Endothelial cell (in vitro differentiated cells): ENCODE measurements around the gene MTMR12. TPM values are rescaled to one million over a fixed set of nuclear protein-coding genes. Genes with fewer than 3 reads are reported as not detected.

Experiments used
- DNase-seq: peaks from one replicate; pipeline ENCODE4 v3.0.0; 2021; ENCODE audit warnings: low spot score
- H3K27ac Mint-ChIP-seq: one replicate; pipeline ENCODE4 v1.8.0; 2021; ENCODE audit warnings: mixed read lengths, inconsistent platforms; ENCODE audit not compliant: unreplicated experiment
- H3K27me3 Mint-ChIP-seq: one replicate; pipeline ENCODE4 v1.8.0; 2021; ENCODE audit warnings: mild to moderate bottlenecking, moderate library complexity, mixed read lengths, inconsistent platforms; ENCODE audit not compliant: unreplicated experiment
- H3K36me3 Mint-ChIP-seq: one replicate; pipeline ENCODE4 v1.8.0; 2021; ENCODE audit warnings: mild to moderate bottlenecking, low read depth, mixed read lengths, inconsistent platforms; ENCODE audit not compliant: unreplicated experiment
- H3K4me1 Mint-ChIP-seq: one replicate; pipeline ENCODE4 v1.8.0; 2021; ENCODE audit warnings: mild to moderate bottlenecking, mixed read lengths, inconsistent platforms; ENCODE audit not compliant: unreplicated experiment
- H3K4me3 Mint-ChIP-seq: one replicate; pipeline ENCODE4 v1.8.0; 2021; ENCODE audit warnings: mild to moderate bottlenecking, mixed read lengths, inconsistent platforms; ENCODE audit not compliant: unreplicated experiment
- H3K9me3 Mint-ChIP-seq: one replicate; pipeline ENCODE4 v1.8.0; 2021; ENCODE audit warnings: mixed read lengths, inconsistent platforms; ENCODE audit not compliant: unreplicated experiment
- CTCF ChIP-seq: fragments of 200-600 bp; sonication (generic); IDR thresholded peaks from one replicate; pipeline ENCODE4 v1.5.0; 2021; ENCODE audit warnings: antibody characterized with exemption; ENCODE audit not compliant: unreplicated experiment
- total RNA-seq: library from RNA; stranded (reverse); fragmentation: NEBNext Ultra II Directional; extraction: Animal tissue kit (Norgen Biotek cat#: 25700); gene quantifications from one replicate; pipeline ENCODE4 v1.2.1, GENCODE V29; 2021; ENCODE audit not compliant: unreplicated experiment

Gene MTMR12
- total RNA-seq, 1 donor from 2014 or later, result 39.4 TPM

- Mint-ChIP-seq H3K4me1 (no peaks in the 10 kb centered on the region), H3K36me3 (peaks cover 8% of the 10 kb centered on the region), H3K27ac (no peak overlapping the region), H3K4me3 (no peak overlapping the region), H3K27me3 (no peaks in the 10 kb centered on the region), H3K9me3 (no peaks in the 10 kb centered on the region)
- TF ChIP-seq CTCF, result no peak
- no peak for DNase-seq
Observed at GRCh38 chr5:32355686-32356085, 42.9 kb upstream of the MTMR12 start.

- no peaks in the 10 kb centered on the region for H3K9me3 Mint-ChIP-seq
- no peak for TF ChIP-seq CTCF
- no peak overlapping the region for H3K4me3 Mint-ChIP-seq
- no peaks in the 10 kb centered on the region for H3K4me1 Mint-ChIP-seq
- no peak overlapping the region for H3K27ac Mint-ChIP-seq
- H3K36me3 Mint-ChIP-seq, result peaks cover 13% of the 10 kb centered on the region
- H3K27me3 Mint-ChIP-seq, result no peaks in the 10 kb centered on the region
- no peak for DNase-seq
Observed at GRCh38 chr5:32353420-32353819, 40.7 kb upstream of the MTMR12 start.

- Mint-ChIP-seq H3K4me3 (no peak overlapping the region), H3K27me3 (no peaks in the 10 kb centered on the region), H3K36me3 (peaks cover 14% of the 10 kb centered on the region), H3K27ac (no peak overlapping the region), H3K4me1 (no peaks in the 10 kb centered on the region), H3K9me3 (no peaks in the 10 kb centered on the region)
- TF ChIP-seq CTCF, result no peak
- no peak for DNase-seq
Observed at GRCh38 chr5:32352685-32353084, 39.9 kb upstream of the MTMR12 start.

GRCh38 chr5:32346869-32347268 lies 34.1 kb upstream of the MTMR12 start:
- TF ChIP-seq CTCF, result no peak
- no peak overlapping the region for H3K27ac Mint-ChIP-seq
- no peaks in the 10 kb centered on the region for H3K27me3 Mint-ChIP-seq
- DNase-seq, result no peak
- H3K36me3 Mint-ChIP-seq, result peaks cover 26% of the 10 kb centered on the region
- no peak overlapping the region for H3K4me3 Mint-ChIP-seq
- H3K4me1 Mint-ChIP-seq, result no peaks in the 10 kb centered on the region
- peaks cover 13% of the 10 kb centered on the region for H3K9me3 Mint-ChIP-seq

GRCh38 chr5:32343058-32343672 lies 30.4 kb upstream of the MTMR12 start:
- Mint-ChIP-seq H3K27me3 (no peaks in the 10 kb centered on the region), H3K4me3 (no peak overlapping the region), H3K27ac (no peak overlapping the region), H3K4me1 (no peaks in the 10 kb centered on the region), H3K9me3 (peaks cover 23% of the 10 kb centered on the region), H3K36me3 (peaks cover 29% of the 10 kb centered on the region)
- TF ChIP-seq CTCF, result no peak
- no peak for DNase-seq
